OCI-LY3 (cell line): ENCODE data around the gene EMD.

Source experiments
- EZH2phosphoT487 ChIP-seq: fragments of 200-600 bp; shearing (Covaris generic); IDR thresholded peaks from 2 replicates; pipeline ENCODE4 v1.6.1; 2018; ENCODE audit warnings: antibody characterized with exemption, mixed run types, low read depth
- TF ChIP-seq, protein P1 (sequence below): fragments of 200-600, 300-600 bp; sonication (generic); IDR thresholded peaks from 2 replicates; pipeline ENCODE4 v1.5.1; 2014; ENCODE audit warnings: antibody characterized with exemption, low read length, low read depth

DNA sequence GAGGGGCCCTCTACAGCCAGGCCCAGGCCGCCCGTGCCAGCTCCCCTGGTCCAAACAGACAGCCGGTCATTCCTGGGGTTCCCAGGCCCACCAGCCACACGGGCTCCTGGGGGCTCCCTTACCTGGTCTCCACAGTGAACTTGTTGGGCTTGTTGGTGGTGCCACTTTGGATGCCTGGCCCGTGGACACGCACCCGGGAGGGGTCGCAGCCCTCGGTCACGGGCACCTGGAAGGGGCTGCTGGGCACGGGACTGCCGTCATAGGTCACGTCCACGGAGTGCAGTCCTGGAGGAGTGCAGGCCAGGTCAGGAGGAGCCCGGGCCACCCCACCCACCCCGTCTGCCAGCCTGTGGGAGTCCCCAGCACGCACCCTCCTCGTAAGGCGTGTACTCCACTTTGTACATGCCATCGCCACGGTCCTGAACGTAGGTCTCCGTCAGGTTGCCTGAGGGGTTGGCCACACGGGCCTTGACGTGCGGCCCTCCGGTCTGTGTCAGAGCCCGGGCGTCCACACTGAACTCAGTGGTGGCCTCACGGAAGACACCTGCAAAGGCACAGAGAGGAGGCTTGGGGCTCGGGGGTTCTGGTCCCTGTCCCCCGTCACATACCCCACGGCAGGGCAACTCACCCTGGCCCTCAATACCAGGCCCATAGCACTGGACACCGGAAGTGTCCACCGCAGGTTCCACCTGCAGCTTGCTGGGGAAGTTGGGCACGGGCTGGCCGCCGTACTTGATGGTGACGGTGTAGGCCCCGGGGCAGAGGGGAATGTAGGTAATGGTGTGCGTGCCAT lies 19.5 kb upstream of the EMD start:
- TF ChIP-seq, protein P1, sequence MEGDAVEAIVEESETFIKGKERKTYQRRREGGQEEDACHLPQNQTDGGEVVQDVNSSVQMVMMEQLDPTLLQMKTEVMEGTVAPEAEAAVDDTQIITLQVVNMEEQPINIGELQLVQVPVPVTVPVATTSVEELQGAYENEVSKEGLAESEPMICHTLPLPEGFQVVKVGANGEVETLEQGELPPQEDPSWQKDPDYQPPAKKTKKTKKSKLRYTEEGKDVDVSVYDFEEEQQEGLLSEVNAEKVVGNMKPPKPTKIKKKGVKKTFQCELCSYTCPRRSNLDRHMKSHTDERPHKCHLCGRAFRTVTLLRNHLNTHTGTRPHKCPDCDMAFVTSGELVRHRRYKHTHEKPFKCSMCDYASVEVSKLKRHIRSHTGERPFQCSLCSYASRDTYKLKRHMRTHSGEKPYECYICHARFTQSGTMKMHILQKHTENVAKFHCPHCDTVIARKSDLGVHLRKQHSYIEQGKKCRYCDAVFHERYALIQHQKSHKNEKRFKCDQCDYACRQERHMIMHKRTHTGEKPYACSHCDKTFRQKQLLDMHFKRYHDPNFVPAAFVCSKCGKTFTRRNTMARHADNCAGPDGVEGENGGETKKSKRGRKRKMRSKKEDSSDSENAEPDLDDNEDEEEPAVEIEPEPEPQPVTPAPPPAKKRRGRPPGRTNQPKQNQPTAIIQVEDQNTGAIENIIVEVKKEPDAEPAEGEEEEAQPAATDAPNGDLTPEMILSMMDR, result no peak
- no peak for TF ChIP-seq EZH2phosphoT487
